HUES6 (cell line): ENCODE measurements around the gene RDM1.
A peak's percentile ranks its signal among the peaks of the same experiment; 100 is the strongest.

Source experiments
- H3K27ac ChIP-seq: 2 replicates; pipeline ENCODE4 v1.7.0; 2013; ENCODE audit warnings: low read depth, mild to moderate bottlenecking, low read length, inconsistent platforms
- H3K27me3 ChIP-seq: 2 replicates; pipeline ENCODE4 v1.6.1; 2013; ENCODE audit warnings: low read length; ENCODE audit not compliant: control insufficient read depth, insufficient read depth
- H3K36me3 ChIP-seq: 2 replicates; pipeline ENCODE4 v1.6.1; 2013; ENCODE audit warnings: low read length; ENCODE audit not compliant: control insufficient read depth, insufficient read depth
- H3K4me1 ChIP-seq: 2 replicates; pipeline ENCODE4 v1.6.1; 2013; ENCODE audit warnings: low read length; ENCODE audit not compliant: control insufficient read depth, insufficient read depth
- H3K4me3 ChIP-seq: 2 replicates; pipeline ENCODE4 v1.5.1; 2013; ENCODE audit warnings: low read depth, low read length
- H3K9ac ChIP-seq: one replicate; pipeline ENCODE4 v1.6.1; 2013; ENCODE audit warnings: mild to moderate bottlenecking, low read length
- H3K9me3 ChIP-seq: 2 replicates; pipeline ENCODE4 v1.6.1; 2013; ENCODE audit warnings: low read depth, low read length; ENCODE audit not compliant: control insufficient read depth, insufficient read depth

Gene RDM1

DNA sequence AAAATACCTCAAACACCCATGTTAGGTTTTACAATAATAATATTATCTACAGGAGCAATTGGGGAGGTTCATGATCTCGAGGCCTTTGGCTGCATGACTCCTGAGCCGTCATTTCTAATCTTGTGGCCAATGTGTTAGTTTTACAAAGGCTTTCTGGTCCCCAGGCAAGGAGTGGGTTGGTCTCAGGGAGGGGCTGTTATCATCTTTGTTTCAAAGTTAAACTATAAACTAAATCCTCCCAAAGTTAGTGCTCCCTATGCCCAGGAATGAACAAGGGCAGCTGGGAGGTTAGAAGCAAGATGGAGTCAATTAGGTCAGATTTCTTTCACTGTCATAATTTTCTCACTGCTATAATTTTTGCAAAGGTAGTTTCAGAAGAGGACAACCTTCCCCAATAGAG lies 41.3 kb downstream of the RDM1 start:
- Histone ChIP-seq H3K4me3 (no peak overlapping the region), H3K4me1 (peaks cover 11% of the 10 kb centered on the region; the same call in 1 of the 2 replicates), H3K9ac (no peak overlapping the region), H3K36me3 (no peaks in the 10 kb centered on the region), H3K27ac (no peak overlapping the region), H3K9me3 (no peaks in the 10 kb centered on the region), H3K27me3 (no peaks in the 10 kb centered on the region)

GRCh38 chr17:35879773-35880654 lies 50.6 kb downstream of the RDM1 start, which contains the start of gene CCL5:
CCL5 (minus strand) TSS chr17:35880360.
- Histone ChIP-seq H3K4me1 (no peaks in the 10 kb centered on the region), H3K27me3 (no peaks in the 10 kb centered on the region), H3K9me3 (no peaks in the 10 kb centered on the region), H3K9ac (no peak within 1 kb of the TSS), H3K4me3 (no peak within 1 kb of the TSS), H3K36me3 (no peaks in the 10 kb centered on the region), H3K27ac (no peak within 1 kb of the TSS)

- no peaks in the 10 kb centered on the region for H3K27me3 ChIP-seq
- H3K27ac ChIP-seq = no peak overlapping the region
- no peak overlapping the region for H3K4me3 ChIP-seq
- no peak overlapping the region for H3K9ac ChIP-seq
- H3K4me1 ChIP-seq = no peaks in the 10 kb centered on the region
- no peaks in the 10 kb centered on the region for H3K9me3 ChIP-seq
- H3K36me3 ChIP-seq = no peaks in the 10 kb centered on the region
Measured at GRCh38 chr17:35878361-35878760, 52.2 kb downstream of the RDM1 start.

GRCh38 chr17:35877345-35878029 lies 53.1 kb downstream of the RDM1 start:
- H3K36me3 ChIP-seq = no peaks in the 10 kb centered on the region
- H3K9ac ChIP-seq = no peak overlapping the region
- H3K9me3 ChIP-seq = no peaks in the 10 kb centered on the region
- H3K4me1 ChIP-seq = no peaks in the 10 kb centered on the region
- H3K27me3 ChIP-seq = no peaks in the 10 kb centered on the region
- H3K4me3 ChIP-seq = no peak overlapping the region
- no peak overlapping the region for H3K27ac ChIP-seq

DNA sequence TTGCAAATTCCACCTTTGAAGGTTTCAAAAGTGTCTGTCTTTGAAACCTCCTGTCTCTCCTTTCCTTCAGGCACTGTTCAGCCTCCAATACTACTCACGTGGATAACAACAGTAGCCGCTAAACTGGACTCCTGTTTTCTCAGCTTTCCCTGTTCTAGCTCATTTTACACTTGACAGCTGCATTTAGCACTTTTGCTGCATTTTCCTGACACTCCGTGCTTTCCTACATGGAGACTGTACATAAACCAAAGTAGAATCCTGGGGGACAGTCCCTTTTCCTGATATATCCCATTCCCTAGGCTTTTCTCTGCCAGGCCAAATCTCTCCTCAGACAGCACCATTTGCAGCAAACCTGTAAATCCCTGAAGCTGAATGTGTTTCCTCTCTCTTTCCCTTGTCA lies 54.0 kb downstream of the RDM1 start:
- H3K4me3 ChIP-seq = no peak overlapping the region
- no peaks in the 10 kb centered on the region for H3K9me3 ChIP-seq
- H3K4me1 ChIP-seq = no peaks in the 10 kb centered on the region
- H3K36me3 ChIP-seq = no peaks in the 10 kb centered on the region
- no peaks in the 10 kb centered on the region for H3K27me3 ChIP-seq
- H3K27ac ChIP-seq = no peak overlapping the region
- H3K9ac ChIP-seq = no peak overlapping the region

DNA sequence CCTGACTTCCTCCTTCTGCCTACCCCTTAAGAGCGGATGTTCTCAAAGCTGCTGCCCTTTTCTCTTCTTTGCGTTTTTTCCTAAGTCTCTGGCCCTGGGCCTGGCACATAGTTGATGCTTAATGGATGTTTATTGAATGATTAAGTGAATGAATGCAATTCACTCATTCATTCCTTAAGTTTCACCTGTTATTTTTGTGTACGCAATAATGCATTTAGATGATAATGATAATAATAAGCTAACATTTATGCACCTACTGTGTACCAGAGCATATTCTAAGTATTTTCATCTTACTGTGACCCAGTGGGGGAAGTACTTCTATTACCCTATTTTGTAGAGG lies 54.8 kb downstream of the RDM1 start:
- no peaks in the 10 kb centered on the region for H3K27me3 ChIP-seq
- no peak overlapping the region for H3K9ac ChIP-seq
- no peak overlapping the region for H3K27ac ChIP-seq
- H3K9me3 ChIP-seq = no peaks in the 10 kb centered on the region
- H3K4me1 ChIP-seq = peaks cover 5% of the 10 kb centered on the region
- no peaks in the 10 kb centered on the region for H3K36me3 ChIP-seq
- no peak overlapping the region for H3K4me3 ChIP-seq

DNA sequence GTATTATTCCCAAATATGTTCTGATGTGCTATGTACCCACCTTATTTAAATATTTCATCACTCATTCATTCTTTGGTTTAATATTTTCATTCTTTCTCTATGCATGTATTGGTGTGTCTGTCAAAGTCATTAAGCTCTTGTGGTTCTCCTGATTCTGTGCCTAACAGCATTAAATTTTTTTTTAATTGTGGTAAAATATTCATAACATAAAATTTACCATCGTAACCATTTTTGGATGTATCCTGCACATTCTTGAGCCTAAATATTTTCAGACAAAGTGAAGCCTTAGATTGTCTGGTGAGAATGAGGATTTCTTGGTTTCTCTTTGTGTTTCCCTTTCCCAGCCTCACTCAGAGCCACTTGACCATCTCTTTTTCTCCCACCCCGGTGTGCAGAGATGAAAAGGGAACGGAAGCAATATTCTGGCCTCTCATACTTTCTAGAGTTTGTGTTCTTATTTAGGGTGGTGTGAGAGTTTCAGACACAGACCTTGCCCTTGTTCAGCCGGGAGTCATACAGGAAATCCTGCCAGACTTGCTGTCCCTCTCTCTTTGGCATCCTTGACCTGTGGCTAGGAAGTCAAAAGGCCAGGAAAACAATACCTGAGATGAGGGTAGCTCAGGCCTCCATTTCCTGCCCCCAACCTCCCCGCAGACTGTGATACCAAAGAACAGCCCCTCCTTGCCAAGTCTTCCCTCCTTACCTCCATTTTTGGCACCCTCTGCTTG lies 55.3 kb downstream of the RDM1 start:
- no peak overlapping the region for H3K4me3 ChIP-seq
- H3K36me3 ChIP-seq = no peaks in the 10 kb centered on the region
- peaks cover 5% of the 10 kb centered on the region for H3K4me1 ChIP-seq
- H3K27me3 ChIP-seq = no peaks in the 10 kb centered on the region
- no peak overlapping the region for H3K27ac ChIP-seq
- H3K9ac ChIP-seq = no peak overlapping the region
- H3K9me3 ChIP-seq = no peaks in the 10 kb centered on the region

DNA sequence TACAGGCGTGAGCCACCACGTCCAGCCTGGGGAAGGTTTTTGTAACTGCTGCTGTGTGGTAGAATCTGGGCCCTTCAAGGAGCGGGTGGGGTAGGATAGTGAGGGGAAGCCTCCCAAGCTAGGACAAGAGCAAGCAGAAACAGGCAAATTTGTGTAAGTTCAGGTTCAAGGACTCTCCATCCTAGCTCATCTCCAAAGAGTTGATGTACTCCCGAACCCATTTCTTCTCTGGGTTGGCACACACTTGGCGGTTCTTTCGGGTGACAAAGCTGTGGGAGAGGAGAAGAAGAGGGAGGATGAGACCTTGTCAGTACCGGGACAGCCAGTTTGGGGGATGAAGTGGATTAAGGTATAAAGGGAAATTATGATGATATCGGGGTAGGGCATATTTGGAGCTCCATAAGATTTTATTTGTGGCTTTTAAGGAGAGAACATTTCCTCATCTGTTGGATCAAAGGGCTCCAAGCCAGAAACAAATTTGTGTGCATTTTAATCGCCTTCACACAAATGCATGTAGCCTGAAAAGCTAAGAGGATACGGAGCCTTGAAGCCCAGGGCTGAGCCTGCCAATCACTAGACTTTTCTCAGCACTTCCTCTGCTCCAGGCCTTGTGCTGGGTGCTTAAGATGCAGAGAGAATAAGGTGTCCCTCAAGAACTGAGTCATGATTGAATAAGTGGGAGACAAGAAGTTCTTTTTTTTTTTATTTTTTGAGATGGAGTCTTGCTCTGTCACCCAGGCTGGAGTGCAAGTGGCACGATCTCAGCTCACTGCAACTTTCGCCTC lies 58.2 kb downstream of the RDM1 start:
- peaks cover 5% of the 10 kb centered on the region for H3K4me1 ChIP-seq
- H3K9me3 ChIP-seq = no peaks in the 10 kb centered on the region
- H3K9ac ChIP-seq = no peak overlapping the region
- no peaks in the 10 kb centered on the region for H3K36me3 ChIP-seq
- H3K4me3 ChIP-seq = no peak overlapping the region
- H3K27ac ChIP-seq = no peak overlapping the region
- H3K27me3 ChIP-seq = no peaks in the 10 kb centered on the region

DNA sequence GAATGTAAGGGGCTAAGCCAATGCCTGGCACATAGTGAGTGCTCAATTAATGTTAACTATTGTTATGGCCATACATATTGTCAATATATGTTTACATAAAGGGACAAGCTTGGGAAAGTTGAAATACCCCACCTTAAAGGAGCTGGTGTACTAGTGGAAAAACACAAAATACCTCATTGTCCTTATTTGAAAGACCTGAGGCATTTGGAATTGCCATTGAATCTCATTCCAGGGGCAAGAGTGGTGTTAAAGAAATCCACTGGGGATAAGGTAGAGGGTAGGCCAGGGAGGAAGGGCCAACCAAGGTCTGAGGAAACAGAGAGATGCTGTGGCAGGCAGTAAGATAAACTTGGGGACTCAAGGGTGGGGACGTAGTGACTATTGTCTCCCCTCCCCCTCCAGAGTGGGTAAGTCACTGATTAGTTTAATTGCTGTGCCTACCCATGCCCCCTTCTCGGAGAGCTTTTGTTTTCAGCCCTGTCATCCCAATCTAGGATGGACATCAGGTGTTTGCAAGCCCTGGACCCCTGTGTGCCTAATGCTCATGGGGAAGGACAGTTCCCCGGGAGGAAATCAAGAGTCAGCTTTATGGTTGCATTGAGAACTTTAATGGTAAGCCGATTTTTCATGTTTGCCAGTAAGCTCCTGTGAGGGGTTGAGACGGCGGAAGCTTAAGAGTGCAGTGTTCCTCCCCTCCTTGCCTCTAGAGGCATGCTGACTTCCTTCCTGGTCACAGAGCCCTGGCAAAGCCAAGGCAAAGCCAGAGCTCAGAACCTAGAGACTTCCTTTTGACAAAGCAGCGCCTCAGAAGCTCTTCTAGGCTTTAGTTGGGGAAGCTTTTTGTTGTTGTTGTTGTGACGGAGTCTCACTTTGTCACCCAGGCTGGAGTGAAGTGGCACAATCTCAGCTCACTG lies 59.4 kb downstream of the RDM1 start:
- Histone ChIP-seq H3K4me1 (peaks cover 5% of the 10 kb centered on the region), H3K9me3 (no peaks in the 10 kb centered on the region), H3K4me3 (no peak overlapping the region), H3K9ac (peak overlapping the region; percentile 19), H3K27ac (no peak overlapping the region), H3K36me3 (no peaks in the 10 kb centered on the region), H3K27me3 (no peaks in the 10 kb centered on the region)

DNA sequence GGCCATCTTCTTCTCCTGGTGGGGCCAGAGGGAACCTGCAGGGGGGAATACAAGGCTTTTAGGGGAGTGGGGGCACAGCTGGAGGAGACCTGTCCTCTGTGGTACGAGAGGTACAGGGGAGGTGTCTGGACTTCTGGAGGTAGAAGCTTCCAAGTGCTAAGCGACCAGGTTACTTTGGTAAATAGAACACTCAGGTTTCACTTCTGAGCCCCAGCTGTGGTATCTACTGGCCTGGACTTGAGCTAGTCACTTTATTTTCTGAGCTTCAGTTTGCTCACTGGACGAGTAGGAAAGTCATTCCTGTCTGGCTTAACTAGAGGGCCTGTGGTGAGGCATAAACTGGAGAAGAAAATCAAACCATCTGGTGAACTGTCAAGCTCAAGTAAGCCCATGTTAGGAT lies 61.8 kb downstream of the RDM1 start, which contains the start of gene HEATR9:
Gene HEATR9 (minus strand): TSS at position 155 of the 400 bp plus-strand sequence. CDS start 149 bp downstream, at position 6.
- no peak within 1 kb of the TSS for H3K27ac ChIP-seq
- H3K9me3 ChIP-seq = no peaks in the 10 kb centered on the region
- no peak within 1 kb of the TSS for H3K9ac ChIP-seq
- H3K4me3 ChIP-seq = no peak within 1 kb of the TSS
- peaks cover 5% of the 10 kb centered on the region for H3K4me1 ChIP-seq
- H3K36me3 ChIP-seq = no peaks in the 10 kb centered on the region
- no peaks in the 10 kb centered on the region for H3K27me3 ChIP-seq
